Measurements from ENCODE around the gene UROC1. TPM values are rescaled to one million over a fixed set of nuclear protein-coding genes. Genes with fewer than 3 reads are reported as not detected.

Gene UROC1
- total and polyA plus RNA-seq, 2 of the 13 experiments (the other 11 are each of a cell fraction or from before 2014, with no cell fraction given), result 0.71 to 1.3 TPM

DNA sequence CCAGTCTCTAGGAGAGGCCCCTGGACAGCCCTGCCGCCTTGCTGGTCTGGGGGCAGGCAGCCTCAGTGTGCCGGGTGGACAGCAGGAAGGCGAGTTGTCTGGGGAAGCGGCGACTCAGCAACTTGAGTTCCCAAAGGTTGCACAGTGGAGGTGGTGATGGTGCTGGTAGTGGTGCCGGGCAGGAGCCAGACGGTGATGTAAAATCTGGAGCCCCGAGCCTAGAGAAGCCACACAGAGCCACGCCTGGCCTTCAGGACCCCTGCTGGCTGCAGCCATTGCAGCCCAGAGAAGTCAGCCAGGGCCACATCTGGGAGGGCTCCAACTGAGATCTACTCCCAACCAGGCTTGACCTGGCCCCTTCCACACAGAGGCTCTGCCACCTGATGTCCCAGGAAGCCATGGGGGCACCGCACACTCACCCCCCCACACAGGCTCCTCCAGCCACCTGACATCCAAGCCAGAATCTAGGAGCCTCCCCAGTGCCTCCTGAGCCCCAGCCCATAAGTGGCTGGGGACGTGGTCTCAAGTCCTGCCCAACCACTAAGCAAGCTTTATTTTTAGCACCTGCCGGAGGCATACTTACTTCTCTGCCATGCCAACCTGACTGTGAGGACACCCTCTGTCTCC is 32.4 kb upstream of the UROC1 start:
- H3K4me2 ChIP-seq (ENCODE audit: low read depth, low read length), result peak overlapping the region; percentile 50
- BruUV-seq (replicated peaks), result no TSS peak
- peaks cover 8% of the 10 kb centered on the region; the same call in 1 of the 2 replicates for H3K4me1 ChIP-seq (ENCODE audit: insufficient read depth, low read length)
- H3K4me3 ChIP-seq (replicated peaks in 1 of 3; ENCODE audit: insufficient read depth in 1 of 3, low read depth in 2 of 3, low read length in 3 of 3), result peak overlapping the region in 1 of 3 experiments; percentile 25; a peak in 1 of 6 replicates
- no peak for FAIRE-seq
- no peak overlapping the region for H3K9ac ChIP-seq (ENCODE audit: insufficient read depth, low read depth, low read length)
- H3K79me2 ChIP-seq (ENCODE audit: insufficient read depth, low read length), result no peaks in the 10 kb centered on the region
- no peaks in the 10 kb centered on the region for H3K9me3 ChIP-seq (ENCODE audit: low read length)
- TF ChIP-seq ZNF143 (CRISPR knock-in tag; IDR thresholded peaks at IDR 0.05), result no peak
- no peak for TF ChIP-seq NCOA1 (CRISPR knock-in tag; IDR thresholded peaks at IDR 0.05)
- TF ChIP-seq, protein P1, sequence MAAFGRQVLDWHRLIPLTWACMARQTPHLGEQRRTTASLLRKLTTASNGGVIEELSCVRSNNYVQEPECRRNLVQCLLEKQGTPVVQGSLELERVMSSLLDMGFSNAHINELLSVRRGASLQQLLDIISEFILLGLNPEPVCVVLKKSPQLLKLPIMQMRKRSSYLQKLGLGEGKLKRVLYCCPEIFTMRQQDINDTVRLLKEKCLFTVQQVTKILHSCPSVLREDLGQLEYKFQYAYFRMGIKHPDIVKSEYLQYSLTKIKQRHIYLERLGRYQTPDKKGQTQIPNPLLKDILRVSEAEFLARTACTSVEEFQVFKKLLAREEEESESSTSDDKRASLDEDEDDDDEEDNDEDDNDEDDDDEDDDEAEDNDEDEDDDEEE (CRISPR knock-in tag; IDR thresholded peaks at IDR 0.05), result no peak
- TF ChIP-seq, protein P2, sequence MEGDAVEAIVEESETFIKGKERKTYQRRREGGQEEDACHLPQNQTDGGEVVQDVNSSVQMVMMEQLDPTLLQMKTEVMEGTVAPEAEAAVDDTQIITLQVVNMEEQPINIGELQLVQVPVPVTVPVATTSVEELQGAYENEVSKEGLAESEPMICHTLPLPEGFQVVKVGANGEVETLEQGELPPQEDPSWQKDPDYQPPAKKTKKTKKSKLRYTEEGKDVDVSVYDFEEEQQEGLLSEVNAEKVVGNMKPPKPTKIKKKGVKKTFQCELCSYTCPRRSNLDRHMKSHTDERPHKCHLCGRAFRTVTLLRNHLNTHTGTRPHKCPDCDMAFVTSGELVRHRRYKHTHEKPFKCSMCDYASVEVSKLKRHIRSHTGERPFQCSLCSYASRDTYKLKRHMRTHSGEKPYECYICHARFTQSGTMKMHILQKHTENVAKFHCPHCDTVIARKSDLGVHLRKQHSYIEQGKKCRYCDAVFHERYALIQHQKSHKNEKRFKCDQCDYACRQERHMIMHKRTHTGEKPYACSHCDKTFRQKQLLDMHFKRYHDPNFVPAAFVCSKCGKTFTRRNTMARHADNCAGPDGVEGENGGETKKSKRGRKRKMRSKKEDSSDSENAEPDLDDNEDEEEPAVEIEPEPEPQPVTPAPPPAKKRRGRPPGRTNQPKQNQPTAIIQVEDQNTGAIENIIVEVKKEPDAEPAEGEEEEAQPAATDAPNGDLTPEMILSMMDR (CRISPR knock-in tag; IDR thresholded peaks at IDR 0.05), result 0 out of 2 replicates have a peak, but pooled peaks have one; percentile 25
- no peaks in the 10 kb centered on the region for H3K36me3 ChIP-seq (replicated peaks in 1 of 2; ENCODE audit: control insufficient read depth in 1 of 2, insufficient read depth in 2 of 2, low read length in 2 of 2)
- no peak overlapping the region for H2AFZ ChIP-seq (ENCODE audit: low read length)
- ATAC-seq, result peak; percentile 74
- H3K27ac ChIP-seq (ENCODE audit: extremely low read length, insufficient read depth, low read length), result no peak overlapping the region
- no peaks in the 10 kb centered on the region for H4K20me1 ChIP-seq (ENCODE audit: insufficient read depth, low read length)
- ChIA-PET POLR2A (interaction anchor here (0.8 kb wide), 1 partner anchor 21 kb away, joined by 4 read pairs; no protein-coding TSS in a partner anchor), CTCF (ENCODE audit: low intra/inter-chr PET ratio, low total read pairs) (interaction anchor here (1.1 kb wide), 1 partner anchor 28 kb away, joined by 3 read pairs; no protein-coding TSS in a partner anchor)
- H3K27me3 ChIP-seq (ENCODE audit: control insufficient read depth in 1 of 2, insufficient read depth in 2 of 2, low read length in 2 of 2), result peaks cover 5 to 35% of the 10 kb centered on the region in 2 experiments; a peak in 2 of 5 replicates
- WGBS (ENCODE audit: low lambda C conversion rate), result 36% methylated on average over 10 of the region's 12 CpGs
- DNase-seq (ENCODE audit: low spot score), result no peak
- in situ Hi-C loops (cut with HindIII; ENCODE audit: extremely low pct_ligation_motif_present, low pct_unique_long_range_greater_than_20kb), result no loop called here
- intact Hi-C loops (cut with micrococcal nuclease; ENCODE audit: unreplicated experiment), result loop anchor here (10.0 kb wide), 2 partner anchors 55 to 925 kb away; no protein-coding TSS in a partner anchor
